GM06990 (cell line): ENCODE data around the gene NLK.
"Not testable (repeated sequence)": the region's sequence is repeated elsewhere in the genome, so short reads cannot be mapped to it uniquely, and the experiment has no call there.

ENCODE experiments used
- DNase-seq: peaks from one replicate; pipeline ENCODE4 v3.0.0-alpha.2; 2011; ENCODE audit not compliant: insufficient read length; ENCODE audit errors: extremely low read depth
- H3K27me3 ChIP-seq: replicated peaks from 2 replicates; pipeline ENCODE4 v1.6.0; 2011; ENCODE audit warnings: low read length; ENCODE audit not compliant: control insufficient read depth, insufficient read depth
- H3K36me3 ChIP-seq: 2 replicates; pipeline ENCODE4 v1.5.1; 2011; ENCODE audit warnings: low read length; ENCODE audit not compliant: control insufficient read depth, insufficient read depth
- H3K4me3 ChIP-seq: replicated peaks from 2 replicates; pipeline ENCODE4 v1.5.1; 2011; ENCODE audit warnings: low read depth, mild to moderate bottlenecking, control low read depth, low read length
- TF ChIP-seq, protein P1 (sequence below): IDR thresholded peaks from 2 replicates; pipeline ENCODE4 v1.5.1; 2011; ENCODE audit warnings: low read length, control low read depth, mild to moderate bottlenecking, inconsistent platforms; ENCODE audit not compliant: insufficient read depth, poor library complexity, severe bottlenecking

NLK gene

DNA sequence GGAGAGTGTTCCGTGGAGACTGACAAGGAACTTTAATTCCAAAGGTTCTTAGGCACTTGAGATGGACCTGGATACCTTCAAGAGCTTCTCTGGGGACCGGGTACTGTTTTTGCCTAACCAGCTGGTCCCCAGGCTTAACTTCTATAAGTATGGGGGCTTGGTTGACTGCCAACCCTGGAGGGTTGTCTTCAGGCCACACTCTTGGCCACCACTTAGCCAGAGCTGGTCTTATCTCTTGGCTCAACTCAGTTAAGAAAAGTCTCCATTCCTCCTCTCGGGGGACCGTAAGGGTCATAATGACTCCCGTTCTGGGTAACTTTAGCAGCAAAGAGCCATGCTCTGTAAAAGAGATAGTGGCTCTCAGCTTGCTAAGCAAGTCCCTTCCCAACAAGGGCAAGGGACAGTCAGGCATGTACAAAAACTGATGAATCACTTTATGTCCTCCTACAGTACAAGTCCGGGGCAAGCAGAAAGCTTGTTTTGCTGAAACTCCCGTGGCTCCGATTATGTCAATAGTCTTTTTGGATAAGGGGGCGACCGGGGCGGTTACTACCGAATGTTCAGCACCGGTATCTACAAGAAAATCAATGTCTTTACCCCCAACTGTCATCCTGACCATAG is 193.7 kb downstream of the NLK start:
- H3K27me3 ChIP-seq, H3K36me3 ChIP-seq, DNase-seq, H3K4me3 ChIP-seq: not testable (repeated sequence)

DNA sequence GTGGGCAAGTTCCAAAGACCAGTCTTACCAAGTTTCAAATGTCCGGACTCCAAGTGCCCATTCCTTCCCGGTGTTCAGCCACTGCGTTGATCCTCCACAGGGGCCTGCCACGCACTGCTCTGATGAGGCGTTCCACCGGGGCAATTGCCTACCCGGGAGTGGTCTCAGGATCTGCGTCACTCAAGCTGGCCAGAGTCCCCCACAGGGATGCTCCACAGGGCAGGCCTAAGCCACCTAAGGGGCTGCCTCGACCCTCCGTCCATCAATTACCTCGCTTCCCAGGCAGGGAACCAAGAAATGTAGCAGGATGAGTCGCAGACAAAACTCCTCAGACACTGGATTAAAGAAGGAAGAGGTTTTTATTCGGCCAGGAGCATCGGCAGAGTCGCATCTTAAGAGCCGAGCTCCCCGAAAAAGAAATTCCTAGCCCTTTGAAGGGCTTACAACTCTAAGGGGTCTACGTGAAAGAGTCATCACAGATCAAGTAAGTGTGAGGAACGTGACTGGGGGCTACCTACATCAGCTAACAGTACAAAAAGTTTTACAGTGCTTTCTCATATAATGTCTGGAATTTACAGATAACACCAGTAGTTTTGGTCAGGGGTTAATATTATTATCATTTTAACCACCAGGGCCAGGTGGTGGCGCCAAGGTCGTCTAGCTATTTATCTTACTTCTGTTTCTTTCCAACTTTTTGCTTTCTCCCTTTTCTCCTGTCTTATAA is 196.2 kb downstream of the NLK start:
- H3K4me3 ChIP-seq, DNase-seq: not testable (repeated sequence)

DNA sequence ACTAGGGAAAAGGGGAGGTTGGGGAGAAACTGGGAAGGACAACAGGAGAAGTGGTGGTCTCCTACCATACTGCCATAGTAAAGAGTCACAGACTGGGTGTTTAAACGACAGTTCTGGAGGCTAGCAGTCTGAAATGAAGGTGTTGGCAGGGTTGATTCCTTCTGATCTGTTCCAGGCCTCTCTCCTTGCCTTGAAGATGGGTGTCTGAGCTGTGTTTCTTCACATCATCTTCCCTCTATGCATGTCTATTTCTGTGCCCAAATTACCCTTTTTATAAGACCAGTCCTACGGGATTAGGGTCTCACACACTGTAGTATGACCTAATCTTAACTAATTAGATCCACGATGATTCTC is 196.8 kb downstream of the NLK start:
- DNase-seq = no peak
- TF ChIP-seq, protein P1, sequence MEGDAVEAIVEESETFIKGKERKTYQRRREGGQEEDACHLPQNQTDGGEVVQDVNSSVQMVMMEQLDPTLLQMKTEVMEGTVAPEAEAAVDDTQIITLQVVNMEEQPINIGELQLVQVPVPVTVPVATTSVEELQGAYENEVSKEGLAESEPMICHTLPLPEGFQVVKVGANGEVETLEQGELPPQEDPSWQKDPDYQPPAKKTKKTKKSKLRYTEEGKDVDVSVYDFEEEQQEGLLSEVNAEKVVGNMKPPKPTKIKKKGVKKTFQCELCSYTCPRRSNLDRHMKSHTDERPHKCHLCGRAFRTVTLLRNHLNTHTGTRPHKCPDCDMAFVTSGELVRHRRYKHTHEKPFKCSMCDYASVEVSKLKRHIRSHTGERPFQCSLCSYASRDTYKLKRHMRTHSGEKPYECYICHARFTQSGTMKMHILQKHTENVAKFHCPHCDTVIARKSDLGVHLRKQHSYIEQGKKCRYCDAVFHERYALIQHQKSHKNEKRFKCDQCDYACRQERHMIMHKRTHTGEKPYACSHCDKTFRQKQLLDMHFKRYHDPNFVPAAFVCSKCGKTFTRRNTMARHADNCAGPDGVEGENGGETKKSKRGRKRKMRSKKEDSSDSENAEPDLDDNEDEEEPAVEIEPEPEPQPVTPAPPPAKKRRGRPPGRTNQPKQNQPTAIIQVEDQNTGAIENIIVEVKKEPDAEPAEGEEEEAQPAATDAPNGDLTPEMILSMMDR = no peak

More for the DNA sequence above, 196.2 kb downstream of the NLK start:
- H3K36me3 ChIP-seq, H3K27me3 ChIP-seq: not testable (repeated sequence)

DNA sequence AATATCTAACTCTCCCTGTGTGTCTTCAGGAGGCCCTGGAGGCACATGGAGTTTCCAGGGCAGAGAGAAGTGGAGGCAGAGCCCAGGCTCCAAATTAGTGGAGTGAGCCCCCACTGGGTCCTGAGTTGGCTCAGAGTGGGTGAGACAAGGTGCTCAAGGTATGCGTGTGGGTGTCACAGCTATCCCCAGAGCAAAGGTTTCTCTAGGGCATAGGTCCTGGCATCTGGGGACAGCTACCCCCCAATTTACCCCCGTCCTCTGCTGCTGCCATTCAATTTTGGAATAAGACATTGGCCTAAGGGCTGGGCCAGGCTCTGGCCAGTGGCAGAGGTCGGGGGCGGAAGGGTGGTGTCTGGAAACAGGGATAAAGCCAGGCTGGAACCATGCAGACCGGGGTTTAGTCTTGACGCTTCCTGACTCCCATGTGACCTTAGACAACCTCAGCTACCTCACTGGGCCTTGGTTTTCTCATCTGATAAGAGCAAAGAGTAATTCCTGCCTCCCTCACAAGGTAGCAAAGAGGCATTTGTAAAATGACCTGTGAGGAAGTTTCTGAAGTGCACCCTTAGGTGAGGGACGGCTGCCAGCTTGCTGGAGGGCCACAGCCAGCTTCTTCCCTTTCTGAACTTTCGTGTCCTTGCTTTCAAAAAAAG is 198.3 kb downstream of the NLK start:
- H3K27me3 ChIP-seq = no peaks in the 10 kb centered on the region; the same call in 1 of the 2 replicates
- no peak overlapping the region for H3K4me3 ChIP-seq
- TF ChIP-seq, protein P1 = no peak
- H3K36me3 ChIP-seq = no peaks in the 10 kb centered on the region
- no peak for DNase-seq

More for the DNA sequence above, 196.8 kb downstream of the NLK start:
- no peak overlapping the region for H3K4me3 ChIP-seq
- no peaks in the 10 kb centered on the region; the same call in 1 of the 2 replicates for H3K27me3 ChIP-seq
- H3K36me3 ChIP-seq = no peaks in the 10 kb centered on the region

DNA sequence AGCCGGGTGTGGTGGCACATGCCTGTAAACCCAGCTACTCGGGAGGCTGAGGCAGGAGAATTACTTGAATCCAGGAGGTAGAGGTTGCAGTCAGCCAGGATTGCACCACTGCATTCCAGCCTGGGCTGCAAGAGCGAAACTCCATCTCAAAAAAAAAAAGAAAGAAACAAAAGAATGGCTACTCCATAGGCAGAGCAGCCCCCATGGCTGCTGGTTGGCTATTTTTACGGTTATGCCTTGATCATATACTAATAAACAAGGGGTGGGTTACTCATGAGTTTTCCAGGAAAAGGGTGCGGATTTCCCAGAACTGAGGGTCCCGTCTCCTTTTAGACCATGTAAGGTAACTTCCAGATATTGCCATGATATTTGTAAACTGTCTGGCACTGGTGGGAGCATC is 200.3 kb downstream of the NLK start:
- TF ChIP-seq, protein P1 = no peak
- Histone ChIP-seq H3K27me3 (no peaks in the 10 kb centered on the region; the same call in 1 of the 2 replicates), H3K36me3 (no peaks in the 10 kb centered on the region), H3K4me3 (no peak overlapping the region)
- no peak for DNase-seq

DNA sequence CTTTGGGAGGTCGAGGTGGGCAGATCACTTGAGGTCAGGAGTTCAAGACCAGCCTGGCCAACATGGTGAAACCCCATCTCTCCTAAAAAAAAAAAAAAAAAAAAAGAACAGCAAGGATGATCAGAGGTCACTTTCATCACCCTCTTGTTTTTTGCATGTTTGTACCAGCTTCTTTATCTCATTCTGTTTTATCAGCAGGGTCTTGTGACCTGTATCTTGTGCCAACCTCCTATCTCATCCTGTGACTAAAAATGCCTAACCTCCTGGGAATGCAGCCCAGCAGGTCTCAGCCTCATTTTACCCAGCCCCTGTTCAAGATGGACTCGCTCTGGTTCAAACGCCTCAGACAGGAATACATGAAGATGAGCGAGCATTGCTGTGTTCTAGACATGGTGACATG is 200.8 kb downstream of the NLK start:
- H3K4me3 ChIP-seq, H3K36me3 ChIP-seq, H3K27me3 ChIP-seq, DNase-seq: not testable (repeated sequence)

DNA sequence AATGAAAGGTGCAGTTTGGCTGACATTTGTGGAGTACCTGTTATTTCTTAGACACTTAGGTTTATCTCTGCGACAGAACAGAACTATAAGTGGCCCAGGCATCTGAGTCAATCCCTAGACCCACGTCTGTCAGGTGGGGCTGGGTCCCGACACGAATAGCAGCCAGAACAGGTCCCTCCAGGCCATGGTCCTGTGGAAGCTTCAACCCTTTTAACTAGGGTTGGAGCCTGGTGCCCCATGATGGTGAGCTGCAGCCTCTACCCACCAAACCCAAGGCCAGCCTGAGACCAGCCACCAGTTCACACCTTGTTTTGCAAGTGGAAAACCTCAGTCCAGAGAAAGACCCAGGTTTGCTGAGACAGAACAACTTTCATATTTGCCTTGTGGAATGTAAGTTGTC is 202.0 kb downstream of the NLK start:
- H3K27me3 ChIP-seq = no peaks in the 10 kb centered on the region; the same call in 1 of the 2 replicates
- no peak overlapping the region for H3K4me3 ChIP-seq
- TF ChIP-seq, protein P1 = no peak
- DNase-seq = no peak
- no peaks in the 10 kb centered on the region for H3K36me3 ChIP-seq
